GM12878 (cell line): Measurements from ENCODE around the gene MACROD2. TPM values are rescaled to one million over a fixed set of nuclear protein-coding genes. Genes with fewer than 3 reads are reported as not detected.

Experiments used
- ATAC-seq: fragments of 200-7000 bp; cut with Tn5 transposase; 3 replicates; pipeline ENCODE4 v1.9.1; 2020; ENCODE audit warnings: mild to moderate bottlenecking, moderate library complexity
- BruUV-seq: library from RNA; stranded (reverse); fragments of 400-500 nt; replicated peaks from 2 replicates; lab custom pipeline; 2021; lab: Mats Ljungman, UMichigan
- CTCF ChIA-PET: fragments of 300-600 bp; sonication (Branson Sonifier 250); formaldehyde crosslinking; extraction: SDS; loops from one replicate; lab custom pipeline; 2021; ENCODE audit warnings: inconsistent platforms; lab: Yijun Ruan, JAX
- POLR2A ChIA-PET: fragments of 350-600 bp; formaldehyde crosslinking; extraction: SDS; loops from one replicate; lab custom pipeline; 2021; ENCODE audit warnings: inconsistent platforms; lab: Charles Lee
- RAD21 ChIA-PET: fragments of 300-600 bp; sonication (Branson Sonifier 250); formaldehyde crosslinking; loops from one replicate; lab custom pipeline; 2023; ENCODE audit warnings: antibody characterized with exemption; ENCODE audit not compliant: unreplicated experiment; lab: Charles Lee
- SMC1A ChIA-PET: fragments of 300-600 bp; sonication (Branson Sonifier 250); formaldehyde crosslinking; loops from one replicate; lab custom pipeline; 2023; ENCODE audit not compliant: unreplicated experiment, uncharacterized antibody; lab: Charles Lee
- DNase-seq: peaks from one replicate; pipeline ENCODE4 v3.0.0-alpha.2; 2011; ENCODE audit warnings: low read depth, low spot score
- FAIRE-seq: peaks from 3 replicates; lab custom pipeline; 2011; peaks lifted over from hg19 to GRCh38; lab: Jason Lieb, UNC
- H2AFZ ChIP-seq: 2 replicates; pipeline ENCODE4 v1.6.0; 2011; ENCODE audit warnings: low read depth, low read length, control low read depth; ENCODE audit not compliant: control insufficient read depth
- H3K27ac ChIP-seq: 2 replicates; pipeline ENCODE4 v1.5.1; 2011; ENCODE audit warnings: control low read depth; ENCODE audit not compliant: control insufficient read depth, insufficient read depth
- H3K27me3 ChIP-seq, 2 experiments: replicated peaks in 1 of 2; 2 replicates each; pipeline versions ENCODE4 v1.6.0 to v1.6.1; 2011; ENCODE audit warnings: low read length in 1 of 2; ENCODE audit not compliant: control insufficient read depth in 2 of 2, insufficient read depth in 2 of 2
- H3K36me3 ChIP-seq, 2 experiments: 2 replicates each; pipeline ENCODE4 v1.5.1; 2011; ENCODE audit warnings: low read length in 1 of 2; ENCODE audit not compliant: control insufficient read depth in 2 of 2, insufficient read depth in 2 of 2
- H3K4me1 ChIP-seq: 2 replicates; pipeline ENCODE4 v1.6.1; 2011; ENCODE audit warnings: mild to moderate bottlenecking, low read length, moderate library complexity, mixed read lengths; ENCODE audit not compliant: control insufficient read depth, insufficient read depth
- H3K4me2 ChIP-seq: 2 replicates; pipeline ENCODE4 v1.6.0; 2011; ENCODE audit warnings: control low read depth; ENCODE audit not compliant: control insufficient read depth, insufficient read depth
- H3K4me3 ChIP-seq: fragments of 200-600 bp; sonication (generic); 2 replicates; pipeline ENCODE4 v1.5.1; 2016
- H3K79me2 ChIP-seq: 2 replicates; pipeline ENCODE4 v1.6.0; 2011; ENCODE audit warnings: low read length; ENCODE audit not compliant: control insufficient read depth, insufficient read depth
- H3K9ac ChIP-seq: 2 replicates; pipeline ENCODE4 v1.8.0; 2011; ENCODE audit warnings: low read length, control low read depth, mixed read lengths; ENCODE audit not compliant: control insufficient read depth, insufficient read depth
- H3K9me3 ChIP-seq: replicated peaks from 3 replicates; pipeline ENCODE4 v1.5.1; 2011; ENCODE audit warnings: mild to moderate bottlenecking, low read length; ENCODE audit not compliant: control insufficient read depth, insufficient read depth
- H4K20me1 ChIP-seq: 2 replicates; pipeline ENCODE4 v1.6.0; 2011; ENCODE audit not compliant: control insufficient read depth, insufficient read depth
- CHD4 ChIP-seq: fragments of 200-600 bp; sonication (generic); IDR thresholded peaks from 2 replicates; pipeline ENCODE4 v1.6.1; 2016; ENCODE audit warnings: mild to moderate bottlenecking
- POLR2AphosphoS2 ChIP-seq: IDR thresholded peaks from 2 replicates; pipeline ENCODE4 v1.6.1; 2011; ENCODE audit warnings: low read depth, mild to moderate bottlenecking, low read length, improper control_type of control experiment, moderate library complexity
- SRF ChIP-seq, 2 experiments: IDR thresholded peaks; 2 replicates each; pipeline ENCODE4 v1.6.1; 2011; ENCODE audit warnings: low read depth in 2 of 2, low read length in 2 of 2, mild to moderate bottlenecking in 1 of 2, moderate library complexity in 1 of 2
- ZSCAN29 ChIP-seq: fragments of 450-650 bp; IDR thresholded peaks from 2 replicates; pipeline ENCODE4 v1.6.1; 2017; ENCODE audit warnings: mild to moderate bottlenecking, moderate library complexity
- WGBS: methylation state at CpG from one replicate; pipeline ENCODE4 v1.1.6; 2016; ENCODE audit warnings: low lambda C conversion rate; ENCODE audit not compliant: insufficient replicate concordance, insufficient coverage; ENCODE audit errors: missing lambda C conversion rate; 5-methylcytosine and 5-hydroxymethylcytosine counted together
- in situ Hi-C: fragments of 300-500 bp; cut with MboI; formaldehyde crosslinking; loops from 9 replicates; pipeline ENCODE4 v1.14.3; 2018; ENCODE audit warnings: mixed read lengths
- intact Hi-C: fragments of 100-400 bp; cut with micrococcal nuclease; formaldehyde crosslinking; loops from one replicate; pipeline ENCODE4 v1.14.2; 2022; ENCODE audit not compliant: unreplicated experiment
- polyA plus RNA-seq, 11 experiments: library from polyadenylated mRNA; depleted of rRNA in 4 of 11; unstranded in 6 of 11; stranded (reverse) in 5 of 11; fragments of >200 nt; fragmentation: Nextera tagmentation in 4 of 11; fragmentation: Illumina TruSeq in 1 of 11; extraction: Ambion mirVana in 4 of 11; extraction: Trizol in 1 of 11; gene quantifications; 1 replicate in 1 of 11; 2 replicates in 10 of 11; pipeline versions ENCODE4 v1.2.1 to v1.2.3, GENCODE V29; 2011 to 2016; ENCODE audit warnings: inconsistent platforms in 2 of 11, missing spikeins in 2 of 11, low read depth in 1 of 11
- total RNA-seq, 4 experiments: library from RNA; depleted of rRNA in 3 of 4; stranded (reverse); fragments of >200 nt in 3 of 4; fragmentation: Illumina TruSeq in 1 of 4; extraction: Trizol in 1 of 4; gene quantifications; 2 replicates each; pipeline versions ENCODE4 v1.2.1 to v1.2.3, GENCODE V29; 2013 to 2021
- TF ChIP-seq, protein P1 (sequence below): fragments of 450-650 bp; IDR thresholded peaks from 2 replicates; pipeline ENCODE4 v1.6.1; 2017; ENCODE audit warnings: borderline replicate concordance
- TF ChIP-seq, protein P2 (sequence below): fragments of 450-650 bp; formaldehyde crosslinking; IDR thresholded peaks from 2 replicates; pipeline ENCODE4 v1.5.0; 2022; ENCODE audit warnings: mild to moderate bottlenecking, missing genetic modification characterization
- TF ChIP-seq, protein P3 (sequence below): IDR thresholded peaks from 2 replicates; pipeline ENCODE4 v1.6.1; 2012; ENCODE audit warnings: improper control_type of control experiment, low read depth, low read length; ENCODE audit not compliant: insufficient replicate concordance
- TF ChIP-seq, protein P4 (sequence below): fragments of 450-650 bp; formaldehyde crosslinking; IDR thresholded peaks from 2 replicates; pipeline ENCODE4 v1.4.0; 2022; ENCODE audit warnings: mild to moderate bottlenecking, moderate library complexity

MACROD2 gene
- total and polyA plus RNA-seq, 10 of the 15 experiments (the other 5 are each of a cell fraction or from before 2014, with no cell fraction given), result 1.1 to 21.5 (median 2.2) TPM

DNA sequence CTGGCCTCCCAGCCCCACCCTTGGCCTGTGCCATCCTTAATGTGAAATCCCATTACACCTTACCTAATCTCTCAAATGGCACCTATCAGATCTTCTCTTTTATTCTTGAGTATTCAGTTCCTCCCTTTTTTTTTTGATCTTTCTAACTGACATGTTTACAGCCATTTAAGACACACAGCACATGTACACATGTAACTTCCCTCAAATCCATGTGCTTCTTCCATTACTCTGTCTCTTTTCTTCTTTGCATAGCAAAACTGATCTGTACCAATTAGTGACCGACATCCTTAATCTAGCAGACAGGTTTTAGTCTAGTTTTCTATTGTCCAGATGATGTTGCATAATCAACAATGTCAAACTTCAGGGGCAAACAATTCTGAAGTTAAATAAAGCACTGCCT is 755.9 kb downstream of the MACROD2 start:
- no peak overlapping the region for H3K4me3 ChIP-seq
- no TSS peak for BruUV-seq
- H3K27me3 ChIP-seq, result no peaks in the 10 kb centered on the region
- CTCF ChIA-PET, result no interaction called here
- 15% methylated on average over 1 of the region's 1 CpG for WGBS
- H3K4me1 ChIP-seq, result no peaks in the 10 kb centered on the region
- no peaks in the 10 kb centered on the region for H3K36me3 ChIP-seq
- no peak overlapping the region for H3K9ac ChIP-seq
- no peaks in the 10 kb centered on the region for H3K9me3 ChIP-seq
- SMC1A ChIA-PET, result no interaction called here
- intact Hi-C loops, result no loop called here
- H3K4me2 ChIP-seq, result no peak overlapping the region
- POLR2A ChIA-PET, result no interaction called here
- FAIRE-seq (no peak), DNase-seq (no peak), ATAC-seq (no peak)
- TF ChIP-seq, protein P1, sequence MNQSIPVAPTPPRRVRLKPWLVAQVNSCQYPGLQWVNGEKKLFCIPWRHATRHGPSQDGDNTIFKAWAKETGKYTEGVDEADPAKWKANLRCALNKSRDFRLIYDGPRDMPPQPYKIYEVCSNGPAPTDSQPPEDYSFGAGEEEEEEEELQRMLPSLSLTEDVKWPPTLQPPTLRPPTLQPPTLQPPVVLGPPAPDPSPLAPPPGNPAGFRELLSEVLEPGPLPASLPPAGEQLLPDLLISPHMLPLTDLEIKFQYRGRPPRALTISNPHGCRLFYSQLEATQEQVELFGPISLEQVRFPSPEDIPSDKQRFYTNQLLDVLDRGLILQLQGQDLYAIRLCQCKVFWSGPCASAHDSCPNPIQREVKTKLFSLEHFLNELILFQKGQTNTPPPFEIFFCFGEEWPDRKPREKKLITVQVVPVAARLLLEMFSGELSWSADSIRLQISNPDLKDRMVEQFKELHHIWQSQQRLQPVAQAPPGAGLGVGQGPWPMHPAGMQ, result no peak
- TF ChIP-seq, protein P2, sequence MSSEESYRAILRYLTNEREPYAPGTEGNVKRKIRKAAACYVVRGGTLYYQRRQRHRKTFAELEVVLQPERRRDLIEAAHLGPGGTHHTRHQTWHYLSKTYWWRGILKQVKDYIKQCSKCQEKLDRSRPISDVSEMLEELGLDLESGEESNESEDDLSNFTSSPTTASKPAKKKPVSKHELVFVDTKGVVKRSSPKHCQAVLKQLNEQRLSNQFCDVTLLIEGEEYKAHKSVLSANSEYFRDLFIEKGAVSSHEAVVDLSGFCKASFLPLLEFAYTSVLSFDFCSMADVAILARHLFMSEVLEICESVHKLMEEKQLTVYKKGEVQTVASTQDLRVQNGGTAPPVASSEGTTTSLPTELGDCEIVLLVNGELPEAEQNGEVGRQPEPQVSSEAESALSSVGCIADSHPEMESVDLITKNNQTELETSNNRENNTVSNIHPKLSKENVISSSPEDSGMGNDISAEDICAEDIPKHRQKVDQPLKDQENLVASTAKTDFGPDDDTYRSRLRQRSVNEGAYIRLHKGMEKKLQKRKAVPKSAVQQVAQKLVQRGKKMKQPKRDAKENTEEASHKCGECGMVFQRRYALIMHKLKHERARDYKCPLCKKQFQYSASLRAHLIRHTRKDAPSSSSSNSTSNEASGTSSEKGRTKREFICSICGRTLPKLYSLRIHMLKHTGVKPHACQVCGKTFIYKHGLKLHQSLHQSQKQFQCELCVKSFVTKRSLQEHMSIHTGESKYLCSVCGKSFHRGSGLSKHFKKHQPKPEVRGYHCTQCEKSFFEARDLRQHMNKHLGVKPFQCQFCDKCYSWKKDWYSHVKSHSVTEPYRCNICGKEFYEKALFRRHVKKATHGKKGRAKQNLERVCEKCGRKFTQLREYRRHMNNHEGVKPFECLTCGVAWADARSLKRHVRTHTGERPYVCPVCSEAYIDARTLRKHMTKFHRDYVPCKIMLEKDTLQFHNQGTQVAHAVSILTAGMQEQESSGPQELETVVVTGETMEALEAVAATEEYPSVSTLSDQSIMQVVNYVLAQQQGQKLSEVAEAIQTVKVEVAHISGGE, result no peak
- TF ChIP-seq, protein P3, sequence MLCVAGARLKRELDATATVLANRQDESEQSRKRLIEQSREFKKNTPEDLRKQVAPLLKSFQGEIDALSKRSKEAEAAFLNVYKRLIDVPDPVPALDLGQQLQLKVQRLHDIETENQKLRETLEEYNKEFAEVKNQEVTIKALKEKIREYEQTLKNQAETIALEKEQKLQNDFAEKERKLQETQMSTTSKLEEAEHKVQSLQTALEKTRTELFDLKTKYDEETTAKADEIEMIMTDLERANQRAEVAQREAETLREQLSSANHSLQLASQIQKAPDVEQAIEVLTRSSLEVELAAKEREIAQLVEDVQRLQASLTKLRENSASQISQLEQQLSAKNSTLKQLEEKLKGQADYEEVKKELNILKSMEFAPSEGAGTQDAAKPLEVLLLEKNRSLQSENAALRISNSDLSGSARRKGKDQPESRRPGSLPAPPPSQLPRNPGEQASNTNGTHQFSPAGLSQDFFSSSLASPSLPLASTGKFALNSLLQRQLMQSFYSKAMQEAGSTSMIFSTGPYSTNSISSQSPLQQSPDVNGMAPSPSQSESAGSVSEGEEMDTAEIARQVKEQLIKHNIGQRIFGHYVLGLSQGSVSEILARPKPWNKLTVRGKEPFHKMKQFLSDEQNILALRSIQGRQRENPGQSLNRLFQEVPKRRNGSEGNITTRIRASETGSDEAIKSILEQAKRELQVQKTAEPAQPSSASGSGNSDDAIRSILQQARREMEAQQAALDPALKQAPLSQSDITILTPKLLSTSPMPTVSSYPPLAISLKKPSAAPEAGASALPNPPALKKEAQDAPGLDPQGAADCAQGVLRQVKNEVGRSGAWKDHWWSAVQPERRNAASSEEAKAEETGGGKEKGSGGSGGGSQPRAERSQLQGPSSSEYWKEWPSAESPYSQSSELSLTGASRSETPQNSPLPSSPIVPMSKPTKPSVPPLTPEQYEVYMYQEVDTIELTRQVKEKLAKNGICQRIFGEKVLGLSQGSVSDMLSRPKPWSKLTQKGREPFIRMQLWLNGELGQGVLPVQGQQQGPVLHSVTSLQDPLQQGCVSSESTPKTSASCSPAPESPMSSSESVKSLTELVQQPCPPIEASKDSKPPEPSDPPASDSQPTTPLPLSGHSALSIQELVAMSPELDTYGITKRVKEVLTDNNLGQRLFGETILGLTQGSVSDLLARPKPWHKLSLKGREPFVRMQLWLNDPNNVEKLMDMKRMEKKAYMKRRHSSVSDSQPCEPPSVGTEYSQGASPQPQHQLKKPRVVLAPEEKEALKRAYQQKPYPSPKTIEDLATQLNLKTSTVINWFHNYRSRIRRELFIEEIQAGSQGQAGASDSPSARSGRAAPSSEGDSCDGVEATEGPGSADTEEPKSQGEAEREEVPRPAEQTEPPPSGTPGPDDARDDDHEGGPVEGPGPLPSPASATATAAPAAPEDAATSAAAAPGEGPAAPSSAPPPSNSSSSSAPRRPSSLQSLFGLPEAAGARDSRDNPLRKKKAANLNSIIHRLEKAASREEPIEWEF, result no peak
- TF ChIP-seq CHD4 (no peak), SRF (IDR thresholded peaks at IDR 0.05; ENCODE audit: low read depth in 2 of 2, low read length in 2 of 2) (no peak), POLR2AphosphoS2 (no peak), ZSCAN29 (no peak)
- TF ChIP-seq, protein P4, sequence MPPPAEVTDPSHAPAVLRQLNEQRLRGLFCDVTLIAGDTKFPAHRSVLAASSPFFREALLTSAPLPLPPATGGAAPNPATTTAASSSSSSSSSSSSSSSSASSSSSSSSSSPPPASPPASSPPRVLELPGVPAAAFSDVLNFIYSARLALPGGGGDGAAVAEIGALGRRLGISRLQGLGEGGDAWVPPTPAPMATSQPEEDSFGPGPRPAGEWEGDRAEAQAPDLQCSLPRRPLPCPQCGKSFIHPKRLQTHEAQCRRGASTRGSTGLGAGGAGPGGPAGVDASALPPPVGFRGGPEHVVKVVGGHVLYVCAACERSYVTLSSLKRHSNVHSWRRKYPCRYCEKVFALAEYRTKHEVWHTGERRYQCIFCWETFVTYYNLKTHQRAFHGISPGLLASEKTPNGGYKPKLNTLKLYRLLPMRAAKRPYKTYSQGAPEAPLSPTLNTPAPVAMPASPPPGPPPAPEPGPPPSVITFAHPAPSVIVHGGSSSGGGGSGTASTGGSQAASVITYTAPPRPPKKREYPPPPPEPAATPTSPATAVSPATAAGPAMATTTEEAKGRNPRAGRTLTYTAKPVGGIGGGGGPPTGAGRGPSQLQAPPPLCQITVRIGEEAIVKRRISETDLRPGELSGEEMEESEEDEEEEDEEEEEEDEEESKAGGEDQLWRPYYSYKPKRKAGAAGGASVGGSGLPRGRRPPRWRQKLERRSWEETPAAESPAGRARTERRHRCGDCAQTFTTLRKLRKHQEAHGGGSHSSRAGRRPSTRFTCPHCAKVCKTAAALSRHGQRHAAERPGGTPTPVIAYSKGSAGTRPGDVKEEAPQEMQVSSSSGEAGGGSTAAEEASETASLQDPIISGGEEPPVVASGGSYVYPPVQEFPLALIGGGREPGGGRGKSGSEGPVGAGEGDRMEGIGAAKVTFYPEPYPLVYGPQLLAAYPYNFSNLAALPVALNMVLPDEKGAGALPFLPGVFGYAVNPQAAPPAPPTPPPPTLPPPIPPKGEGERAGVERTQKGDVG (CRISPR knock-in tag), result no peak
- TF ChIP-seq, all 136 proteins: peak for 0
- in situ Hi-C loops, result no loop called here
- no peak overlapping the region for H2AFZ ChIP-seq
- no peaks in the 10 kb centered on the region for H3K79me2 ChIP-seq
- RAD21 ChIA-PET, result no interaction called here
- H4K20me1 ChIP-seq, result no peaks in the 10 kb centered on the region
- H3K27ac ChIP-seq, result no peak overlapping the region
